Lower leg skin (tissue), 4 donors: ENCODE measurements around the gene CLHC1. TPM values are rescaled to one million over a fixed set of nuclear protein-coding genes. Genes with fewer than 3 reads are reported as not detected.
A peak's percentile ranks its signal among the peaks of the same experiment; 100 is the strongest.
"Not testable (repeated sequence)": the region's sequence is repeated elsewhere in the genome, so short reads cannot be mapped to it uniquely, and the experiment has no call there.

ENCODE experiments used
- DNase-seq, 2 donors: peaks; one replicate each; pipeline ENCODE4 v3.0.0-alpha.2; 2019; ENCODE audit warnings: low spot score in 2 of 2
- H3K4me3 ChIP-seq: fragments of 200-600 bp; sonication (generic); 2 replicates; pipeline ENCODE4 v1.5.1; 2017; ENCODE audit warnings: mild to moderate bottlenecking, low read depth; ENCODE audit not compliant: poor library complexity, severe bottlenecking
- POLR2A ChIP-seq, 2 donors: fragments of 450-650 bp; IDR thresholded peaks; one replicate each; pipeline ENCODE4 v1.6.1; 2016 to 2017; ENCODE audit warnings: antibody characterized with exemption in 2 of 2, mild to moderate bottlenecking in 1 of 2, moderate library complexity in 1 of 2
- WGBS, 2 donors: methylation state at CpG; one replicate each; pipeline ENCODE4 v1.1.5; 2018; 5-methylcytosine and 5-hydroxymethylcytosine counted together
- intact Hi-C: fragments of 100-400 bp; cut with DNase I; formaldehyde crosslinking; loops from one replicate; pipeline ENCODE4 v1.15.0; 2023; ENCODE audit warnings: low total_unique reads
- total RNA-seq, 4 donors: library from RNA; depleted of rRNA; stranded (reverse); fragments of >200 nt; gene quantifications; one replicate each; pipeline ENCODE4 v1.1.0, GENCODE V29; 2016
- TF ChIP-seq, protein P1 (sequence below), 3 donors: fragments of 450-650 bp; IDR thresholded peaks; one replicate each; pipeline ENCODE4 v1.5.1; 2016; ENCODE audit warnings: antibody characterized with exemption in 3 of 3, mild to moderate bottlenecking in 3 of 3, moderate library complexity in 2 of 3

Gene CLHC1
- total RNA-seq: 10 to 100 TPM in 1 of 4 donors, 1 to 10 TPM in 3; 5.3 to 13.1 (median 7.9) TPM

DNA sequence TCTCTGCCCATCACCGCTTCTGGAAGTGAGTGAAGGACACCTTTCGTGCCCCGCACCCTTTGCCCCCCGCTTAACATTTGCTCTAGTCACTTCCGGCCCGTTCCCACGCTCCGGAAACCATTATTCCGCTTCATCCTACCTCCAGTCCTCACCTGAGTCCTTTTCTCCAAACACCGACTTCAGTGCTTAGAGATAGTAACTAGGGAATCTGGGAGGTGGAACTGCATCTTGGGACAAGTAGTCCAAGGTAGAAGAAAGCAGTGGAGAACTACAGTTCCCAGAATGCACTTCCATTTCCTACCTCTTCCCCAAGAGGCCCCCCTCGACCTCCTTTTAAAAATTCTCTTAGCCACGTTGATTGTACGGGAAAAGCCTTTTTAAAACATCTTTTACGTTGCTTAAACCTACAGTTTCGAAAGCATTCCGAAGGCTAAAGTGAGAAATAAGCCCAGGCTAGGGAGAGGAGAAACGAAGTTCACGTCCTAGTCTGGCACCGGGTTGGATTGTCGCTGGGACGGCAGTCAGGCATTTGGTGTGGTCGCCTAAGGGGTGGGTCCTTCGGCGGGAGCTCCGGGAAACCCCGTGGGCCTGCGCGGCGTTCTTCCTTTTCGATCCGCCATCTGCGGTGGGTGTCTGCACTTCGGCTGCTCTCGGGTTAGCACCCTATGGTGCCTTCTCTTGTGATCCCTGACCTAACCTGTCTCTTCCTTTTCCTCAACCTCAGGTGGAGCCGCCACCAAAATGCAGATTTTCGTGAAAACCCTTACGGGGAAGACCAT lies at the start of gene CLHC1, which contains the start of gene RPS27A:
CLHC1 (minus strand) TSS at position 210 of the 779 bp plus-strand sequence. CDS start 9,882 bp downstream, outside the sequence.
RPS27A (plus strand) TSS at position 605 of the 779 bp plus-strand sequence; CDS start at position 742, 137 bp downstream.
- TF ChIP-seq POLR2A (IDR thresholded peaks at IDR 0.05): peak in 1 of 2 donors; percentile 41
- TF ChIP-seq, protein P1, sequence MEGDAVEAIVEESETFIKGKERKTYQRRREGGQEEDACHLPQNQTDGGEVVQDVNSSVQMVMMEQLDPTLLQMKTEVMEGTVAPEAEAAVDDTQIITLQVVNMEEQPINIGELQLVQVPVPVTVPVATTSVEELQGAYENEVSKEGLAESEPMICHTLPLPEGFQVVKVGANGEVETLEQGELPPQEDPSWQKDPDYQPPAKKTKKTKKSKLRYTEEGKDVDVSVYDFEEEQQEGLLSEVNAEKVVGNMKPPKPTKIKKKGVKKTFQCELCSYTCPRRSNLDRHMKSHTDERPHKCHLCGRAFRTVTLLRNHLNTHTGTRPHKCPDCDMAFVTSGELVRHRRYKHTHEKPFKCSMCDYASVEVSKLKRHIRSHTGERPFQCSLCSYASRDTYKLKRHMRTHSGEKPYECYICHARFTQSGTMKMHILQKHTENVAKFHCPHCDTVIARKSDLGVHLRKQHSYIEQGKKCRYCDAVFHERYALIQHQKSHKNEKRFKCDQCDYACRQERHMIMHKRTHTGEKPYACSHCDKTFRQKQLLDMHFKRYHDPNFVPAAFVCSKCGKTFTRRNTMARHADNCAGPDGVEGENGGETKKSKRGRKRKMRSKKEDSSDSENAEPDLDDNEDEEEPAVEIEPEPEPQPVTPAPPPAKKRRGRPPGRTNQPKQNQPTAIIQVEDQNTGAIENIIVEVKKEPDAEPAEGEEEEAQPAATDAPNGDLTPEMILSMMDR (IDR thresholded peaks at IDR 0.05): peak in 1 of 3 donors; percentile 17
- H3K4me3 ChIP-seq: peak within 1 kb of the TSS; percentile 99
- DNase-seq: peak; percentile 90 to 98
- 0% methylated on average over 37 of the region's 37 CpGs for WGBS, 2 donors
- intact Hi-C loops: no loop called here

DNA sequence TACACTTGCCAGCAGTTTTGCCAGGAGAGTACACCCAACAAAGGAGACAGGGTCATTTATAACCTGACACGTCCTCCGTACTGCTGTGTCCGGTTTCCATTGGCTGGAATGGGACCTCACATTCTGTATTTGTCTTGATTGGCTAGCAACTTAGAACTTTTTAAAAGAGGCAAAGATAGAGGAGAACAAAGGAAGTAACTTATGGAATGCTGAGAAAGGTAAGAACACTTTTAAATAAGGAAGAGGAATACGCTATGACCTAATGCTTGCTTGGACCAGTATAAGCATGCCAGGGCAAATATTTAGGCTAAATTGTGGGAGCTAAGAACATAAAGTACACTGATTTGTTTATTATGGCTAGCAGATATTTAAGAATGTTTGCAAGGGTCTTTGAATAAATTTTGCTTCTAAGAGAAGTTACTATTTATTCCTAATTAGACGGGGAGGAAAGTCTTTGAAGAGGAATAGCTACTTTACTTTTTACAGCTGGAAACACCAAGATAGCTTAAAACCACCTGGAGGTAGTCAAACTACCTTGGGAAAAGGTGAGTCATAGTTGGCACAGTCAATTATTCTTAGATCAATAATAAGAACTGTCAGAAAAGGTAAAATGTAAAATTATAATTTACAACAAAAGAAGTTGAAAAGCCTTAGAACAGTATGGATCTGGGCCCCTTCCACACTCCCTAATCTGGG lies 48.9 kb upstream of the CLHC1 start:
- intact Hi-C loops, H3K4me3 ChIP-seq, DNase-seq: not testable (repeated sequence)
- 55 to 76% methylated on average over 5 of the region's 5 CpGs for WGBS, 2 donors

DNA sequence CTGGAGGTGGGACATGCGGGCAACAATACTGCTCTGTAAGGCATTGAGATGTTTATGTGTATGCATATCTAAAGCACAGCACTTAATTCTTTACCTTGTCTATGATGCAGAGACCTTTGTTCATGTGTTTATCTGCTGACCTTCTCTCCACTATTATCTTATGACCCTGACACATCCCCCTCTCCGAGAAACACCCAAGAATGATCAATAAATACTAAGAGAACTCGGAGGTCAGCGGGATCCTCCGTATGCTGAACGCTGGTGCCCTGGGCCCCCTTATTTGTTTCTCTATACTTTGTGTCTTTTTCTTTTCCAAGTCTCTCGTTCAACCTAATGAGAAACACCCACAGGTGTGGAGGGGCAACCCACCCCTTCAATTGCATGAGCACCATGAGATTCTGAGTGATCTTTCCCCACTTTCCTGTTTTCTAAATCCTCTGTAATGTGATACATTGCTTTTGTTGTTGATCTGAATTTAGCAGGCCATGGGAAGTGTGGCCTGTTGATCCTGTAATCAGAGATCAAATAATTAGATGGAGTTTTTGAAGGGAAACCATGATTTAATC lies 47.8 kb upstream of the CLHC1 start:
- H3K4me3 ChIP-seq, intact Hi-C loops, DNase-seq: not testable (repeated sequence)
- 70 to 80% methylated on average over 7 of the region's 7 CpGs for WGBS, 2 donors

DNA sequence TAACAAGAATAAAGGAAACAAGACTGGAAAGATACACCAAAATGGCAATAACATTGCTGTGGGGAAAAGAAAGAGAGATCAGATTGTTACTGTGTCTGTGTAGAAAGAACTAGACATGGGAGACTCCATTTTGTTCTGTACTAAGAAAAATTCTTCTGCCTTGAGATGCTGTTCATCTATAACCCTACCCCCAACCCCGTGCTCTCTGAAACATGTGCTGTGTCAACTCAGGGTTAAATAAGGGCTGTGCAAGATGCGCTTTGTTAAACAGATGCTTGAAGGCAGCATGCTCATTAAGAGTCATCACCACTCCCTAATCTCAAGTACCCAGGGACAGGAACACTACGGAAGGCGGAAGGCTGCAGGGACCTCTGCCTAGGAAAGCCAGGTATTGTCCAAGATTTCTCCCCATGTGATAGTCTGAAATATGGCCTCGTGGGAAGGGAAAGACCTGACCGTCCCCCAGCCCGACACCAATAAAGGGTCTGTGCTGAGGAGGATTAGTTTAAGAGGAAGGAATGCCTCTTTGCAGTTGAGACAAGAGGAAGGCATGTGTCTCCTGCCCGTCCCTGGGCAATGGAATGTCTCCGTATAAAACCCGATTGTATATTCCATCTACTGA lies 47.2 kb upstream of the CLHC1 start:
- DNase-seq, H3K4me3 ChIP-seq, intact Hi-C loops: not testable (repeated sequence)
- 47 to 58% methylated on average over 10 of the region's 10 CpGs for WGBS, 2 donors

DNA sequence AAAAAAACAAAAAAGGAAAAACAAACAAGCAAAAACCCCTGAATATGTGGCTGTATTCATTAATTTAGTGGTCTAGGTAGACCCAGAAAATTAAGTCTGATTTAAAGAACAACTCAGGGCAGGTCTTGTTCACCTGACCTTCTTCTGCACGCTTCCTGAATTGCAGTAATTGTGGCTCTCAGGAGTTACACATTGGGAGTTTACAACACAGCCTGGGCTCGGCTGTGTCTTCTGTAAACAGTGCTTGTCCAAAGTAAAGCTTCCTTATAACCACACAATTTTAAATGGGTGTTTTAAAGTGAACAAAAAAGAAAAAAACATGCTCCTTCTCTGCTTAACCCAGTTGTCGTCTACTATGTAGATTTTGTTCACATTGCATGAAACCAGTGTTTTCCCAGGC lies 45.2 kb upstream of the CLHC1 start:
- 77 to 84% methylated on average over 3 of the region's 3 CpGs for WGBS, 2 donors
- DNase-seq: no peak
- intact Hi-C loops: no loop called here

DNA sequence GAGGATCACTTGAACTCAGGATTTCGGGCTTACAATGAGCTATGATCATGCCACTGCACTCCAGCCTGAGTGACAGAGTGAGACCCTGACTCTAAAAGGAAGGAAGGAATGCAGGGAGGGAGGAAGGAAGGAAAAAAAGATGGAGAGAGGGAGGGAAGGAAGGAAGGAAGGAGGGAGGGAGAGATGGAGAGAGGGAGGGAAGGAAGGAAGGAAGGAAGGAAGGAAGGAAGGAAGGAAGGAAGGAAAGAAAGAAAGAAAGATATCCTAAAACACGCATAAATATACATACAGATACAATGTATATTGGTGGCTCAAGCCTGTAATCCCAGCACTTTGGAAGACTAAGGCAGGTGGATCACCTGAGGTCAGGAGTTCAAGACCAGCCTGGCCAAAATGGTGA lies 42.3 kb upstream of the CLHC1 start:
- H3K4me3 ChIP-seq, intact Hi-C loops, DNase-seq: not testable (repeated sequence)
- WGBS, 2 donors: 84 to 96% methylated on average over 2 of the region's 2 CpGs

More for the DNA sequence above, 45.2 kb upstream of the CLHC1 start:
- H3K4me3 ChIP-seq: no peak overlapping the region
- TF ChIP-seq POLR2A (IDR thresholded peaks at IDR 0.05): no peak
- TF ChIP-seq, protein P1 (IDR thresholded peaks at IDR 0.05): no peak

DNA sequence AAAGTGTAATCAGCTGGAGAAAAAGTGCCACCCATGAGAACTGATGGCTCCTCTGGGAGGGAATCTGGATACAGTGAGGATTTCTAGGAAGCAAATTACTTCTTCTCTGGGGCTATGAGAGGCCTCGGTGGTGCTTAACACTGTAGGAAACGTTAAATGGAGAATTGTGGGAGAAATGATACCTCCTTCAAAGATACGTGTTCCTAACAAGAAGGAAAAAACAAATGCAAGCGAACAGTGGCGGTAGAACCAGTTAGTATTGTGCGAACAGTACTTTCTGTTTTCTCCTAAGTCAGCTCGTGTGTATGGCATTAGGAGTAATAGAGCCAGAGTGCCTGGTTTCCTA lies 37.5 kb upstream of the CLHC1 start:
- DNase-seq: no peak
- intact Hi-C loops: no loop called here
- peak overlapping the region; percentile 83 for H3K4me3 ChIP-seq
- 22 to 29% methylated on average over 7 of the region's 7 CpGs for WGBS, 2 donors
- no peak for TF ChIP-seq POLR2A (IDR thresholded peaks at IDR 0.05)
- TF ChIP-seq, protein P1 (IDR thresholded peaks at IDR 0.05): no peak
